Middle frontal gyrus (tissue), 1 donor: ENCODE data around the gene NISCH.

ENCODE experiments used
- DNase-seq: peaks from one replicate; pipeline ENCODE4 v3.0.0-alpha.2; 2015; ENCODE audit warnings: low spot score; ENCODE audit errors: extremely low spot score

Gene NISCH

DNA sequence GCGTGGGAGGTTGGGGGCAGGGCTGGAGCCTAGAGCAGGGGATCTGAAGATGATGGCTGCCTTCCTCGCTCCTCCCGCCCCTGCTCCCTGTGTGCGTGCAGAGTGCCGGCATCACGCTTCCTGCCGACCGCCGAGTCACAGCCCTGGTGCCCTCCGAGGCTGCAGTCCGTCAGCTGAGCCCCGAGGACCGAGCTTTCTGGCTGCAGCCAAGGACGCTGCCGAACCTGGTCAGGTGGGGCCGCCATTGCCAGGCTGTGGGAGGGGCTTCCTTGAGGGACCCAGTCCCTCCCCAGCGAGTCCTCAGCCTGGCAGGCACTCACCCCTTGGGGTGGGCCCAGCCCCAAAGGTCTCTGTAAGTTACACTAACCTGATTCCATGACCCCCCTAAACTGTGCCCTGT, 57.3 kb downstream of the NISCH start:
- DNase-seq, result no peak

- no peak for DNase-seq
Measured at GRCh38 chr3:52513281-52513680, 57.9 kb downstream of the NISCH start.

GRCh38 chr3:52514576-52514975, 59.2 kb downstream of the NISCH start:
- no peak for DNase-seq

DNA sequence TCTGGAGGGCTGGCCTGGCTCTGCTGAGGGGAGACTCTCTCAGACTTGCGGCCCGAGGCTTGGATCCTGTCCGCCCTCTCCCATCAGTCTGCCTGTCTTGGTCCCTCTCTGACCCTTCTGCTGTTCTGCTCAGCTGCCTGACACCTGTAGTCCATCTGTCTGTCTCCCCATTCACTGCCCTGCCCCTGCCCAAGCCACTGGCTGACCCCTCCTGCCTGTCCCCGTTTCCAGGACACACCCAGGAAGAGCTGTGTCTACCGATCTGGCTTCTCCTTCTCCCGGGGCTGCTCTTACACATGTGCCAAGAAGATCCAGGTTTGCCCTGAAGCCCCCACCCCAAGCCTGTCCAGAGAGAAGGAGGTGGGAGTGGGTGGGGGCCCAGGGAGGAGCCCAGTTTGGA, 59.8 kb downstream of the NISCH start:
- no peak for DNase-seq

DNA sequence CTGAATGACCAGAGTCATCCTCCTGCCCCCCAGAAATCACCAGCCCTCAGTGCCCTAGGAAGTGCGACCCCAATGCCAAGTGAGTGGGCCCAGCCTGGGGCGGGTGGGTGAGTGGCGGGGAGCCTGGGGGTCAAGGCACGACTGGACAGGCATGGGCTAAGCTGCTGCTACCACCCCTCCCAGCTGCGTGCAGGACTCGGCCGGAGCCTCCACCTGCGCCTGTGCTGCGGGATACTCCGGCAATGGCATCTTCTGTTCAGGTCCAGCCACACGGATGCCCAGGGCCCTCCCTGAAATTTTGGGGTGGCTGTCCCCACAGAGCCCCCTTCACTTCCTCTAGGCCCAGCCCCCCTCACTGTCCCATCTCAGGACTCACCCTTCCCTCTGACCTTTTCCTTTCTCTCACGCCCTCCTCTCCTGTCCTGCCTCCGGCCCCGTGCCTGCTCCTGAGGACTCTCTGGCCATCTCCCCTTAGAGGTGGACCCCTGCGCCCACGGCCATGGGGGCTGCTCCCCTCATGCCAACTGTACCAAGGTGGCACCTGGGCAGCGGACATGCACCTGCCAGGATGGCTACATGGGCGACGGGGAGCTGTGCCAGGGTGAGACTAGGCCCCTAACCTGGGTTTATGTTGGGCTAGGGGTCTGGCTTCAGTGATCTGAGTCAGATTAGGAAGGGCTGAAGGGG, 61.2 kb downstream of the NISCH start:
- DNase-seq, result no peak

DNA sequence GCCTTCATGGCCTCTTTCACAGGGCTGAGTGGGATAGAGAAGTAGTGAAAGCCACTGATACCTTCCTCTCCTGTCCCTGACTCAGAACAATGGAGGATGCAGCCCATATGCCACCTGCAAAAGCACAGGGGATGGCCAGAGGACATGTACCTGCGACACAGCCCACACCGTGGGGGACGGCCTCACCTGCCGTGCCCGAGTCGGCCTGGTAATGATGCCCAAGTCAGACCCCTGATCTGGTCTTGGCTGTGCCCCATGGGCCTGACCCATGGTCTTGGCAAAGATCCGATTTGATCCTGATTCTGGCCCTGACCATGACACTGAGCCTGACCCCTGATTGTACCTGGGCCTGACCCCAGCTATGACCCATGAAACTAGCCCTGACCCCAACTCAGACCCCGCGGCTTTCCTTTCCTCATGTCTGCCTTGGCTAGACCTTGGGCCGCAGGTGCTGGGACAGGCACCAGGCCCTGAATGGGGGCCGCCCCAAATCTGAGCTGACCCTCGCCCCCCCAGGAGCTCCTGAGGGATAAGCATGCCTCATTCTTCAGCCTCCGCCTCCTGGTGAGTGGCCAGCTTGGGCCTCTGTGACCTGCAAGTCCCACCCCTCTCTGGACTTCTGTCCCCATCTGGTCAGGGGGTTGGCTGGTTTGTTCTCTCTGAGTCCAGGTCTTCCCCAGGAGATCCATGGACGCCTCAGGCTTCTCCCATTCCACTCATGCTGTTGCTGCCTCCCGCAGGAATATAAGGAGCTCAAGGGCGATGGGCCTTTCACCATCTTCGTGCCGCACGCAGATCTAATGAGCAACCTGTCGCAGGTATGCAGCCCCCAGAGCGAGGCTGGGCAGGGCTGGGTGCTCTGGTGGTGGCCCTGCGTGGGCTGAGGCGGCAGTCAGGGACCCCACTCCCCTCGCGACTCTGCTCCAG, 62.7 kb downstream of the NISCH start:
- no peak for DNase-seq

DNA sequence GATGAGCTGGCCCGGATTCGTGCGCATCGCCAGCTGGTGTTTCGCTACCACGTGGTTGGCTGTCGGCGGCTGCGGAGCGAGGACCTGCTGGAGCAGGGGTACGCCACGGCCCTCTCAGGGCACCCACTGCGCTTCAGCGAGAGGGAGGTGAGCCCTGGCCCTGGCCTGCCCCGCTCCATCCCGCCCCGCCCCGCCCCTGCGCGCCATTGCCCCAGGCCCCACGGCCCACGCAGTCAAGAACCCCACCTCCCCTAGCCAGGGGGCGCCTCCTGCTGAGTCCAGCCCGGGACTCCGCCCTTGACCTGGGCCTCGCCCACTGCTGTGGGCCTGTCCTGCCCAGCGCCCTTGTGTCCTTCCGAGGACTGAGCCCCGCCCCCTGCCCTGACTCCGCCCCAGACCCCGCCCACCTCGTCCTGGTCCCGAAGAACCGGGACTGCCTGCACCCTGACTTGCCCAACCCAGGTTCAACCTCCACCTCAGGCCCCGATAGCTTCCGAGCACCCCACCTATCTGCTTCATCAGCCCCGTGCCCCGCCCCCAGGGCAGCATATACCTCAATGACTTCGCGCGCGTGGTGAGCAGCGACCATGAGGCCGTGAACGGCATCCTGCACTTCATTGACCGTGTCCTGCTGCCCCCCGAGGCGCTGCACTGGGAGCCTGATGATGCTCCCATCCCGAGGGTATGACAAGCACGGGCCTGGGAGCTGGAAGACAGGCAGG, 63.5 kb downstream of the NISCH start:
- DNase-seq, result no peak

GRCh38 chr3:52519445-52520140, 64.2 kb downstream of the NISCH start:
- DNase-seq, result no peak

- no peak for DNase-seq
Measured at GRCh38 chr3:52520141-52520667, 64.8 kb downstream of the NISCH start.

DNA sequence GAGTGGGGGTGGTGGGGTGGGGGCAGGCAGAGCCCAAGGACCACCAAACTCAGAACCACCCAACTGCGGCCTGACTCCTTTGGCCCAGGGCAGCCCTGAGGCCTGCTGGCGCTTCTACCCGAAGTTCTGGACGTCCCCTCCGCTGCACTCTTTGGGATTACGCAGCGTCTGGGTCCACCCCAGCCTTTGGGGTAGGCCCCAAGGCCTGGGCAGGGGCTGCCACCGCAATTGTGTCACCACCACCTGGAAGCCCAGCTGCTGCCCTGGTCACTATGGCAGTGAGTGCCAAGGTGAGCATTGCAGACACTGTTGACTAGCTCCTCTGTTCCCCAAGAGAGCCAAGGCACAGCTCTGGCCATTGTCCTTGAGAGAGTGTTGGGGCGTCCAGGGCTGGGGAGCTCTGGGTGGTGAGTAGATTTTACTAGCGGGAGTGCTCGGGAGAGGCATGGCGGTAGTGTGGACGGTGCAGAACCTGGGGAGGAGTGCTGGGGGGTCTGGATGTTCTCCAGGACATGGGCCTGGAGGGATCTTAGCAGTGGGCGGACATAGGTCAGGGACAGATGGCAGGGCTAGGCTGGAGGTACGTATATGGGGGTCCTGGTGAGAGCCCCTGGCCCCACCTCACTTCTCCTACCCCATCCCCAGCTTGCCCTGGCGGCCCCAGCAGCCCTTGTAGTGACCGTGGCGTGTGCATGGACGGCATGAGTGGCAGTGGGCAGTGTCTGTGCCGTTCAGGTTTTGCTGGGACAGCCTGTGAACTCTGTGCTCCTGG, 65.5 kb downstream of the NISCH start:
- DNase-seq, result no peak

- DNase-seq, result no peak
Measured at GRCh38 chr3:52521488-52521824, 66.1 kb downstream of the NISCH start.

DNA sequence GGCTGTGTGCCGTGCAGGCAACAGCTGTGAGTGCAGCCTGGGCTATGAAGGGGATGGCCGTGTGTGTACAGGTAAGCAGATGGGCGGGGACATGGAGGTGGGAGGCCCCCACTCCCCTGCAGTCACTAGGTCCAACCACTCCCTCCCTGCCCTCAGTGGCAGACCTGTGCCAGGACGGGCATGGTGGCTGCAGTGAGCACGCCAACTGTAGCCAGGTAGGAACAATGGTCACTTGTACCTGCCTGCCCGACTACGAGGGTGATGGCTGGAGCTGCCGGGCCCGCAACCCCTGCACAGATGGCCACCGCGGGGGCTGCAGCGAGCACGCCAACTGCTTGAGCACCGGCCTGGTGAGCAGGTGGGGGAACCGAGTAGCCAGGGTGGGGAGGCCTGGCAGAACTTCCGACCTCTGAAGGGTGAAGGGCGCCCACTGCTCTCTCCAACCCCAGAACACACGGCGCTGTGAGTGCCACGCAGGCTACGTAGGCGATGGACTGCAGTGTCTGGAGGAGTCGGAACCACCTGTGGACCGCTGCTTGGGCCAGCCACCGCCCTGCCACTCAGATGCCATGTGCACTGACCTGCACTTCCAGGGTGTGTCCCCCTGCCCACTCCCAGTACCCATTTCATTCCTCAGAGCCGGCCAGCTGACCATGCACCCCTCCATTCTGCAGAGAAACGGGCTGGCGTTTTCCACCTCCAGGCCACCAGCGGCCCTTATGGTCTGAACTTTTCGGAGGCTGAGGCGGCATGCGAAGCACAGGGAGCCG, 66.7 kb downstream of the NISCH start:
- no peak for DNase-seq

DNA sequence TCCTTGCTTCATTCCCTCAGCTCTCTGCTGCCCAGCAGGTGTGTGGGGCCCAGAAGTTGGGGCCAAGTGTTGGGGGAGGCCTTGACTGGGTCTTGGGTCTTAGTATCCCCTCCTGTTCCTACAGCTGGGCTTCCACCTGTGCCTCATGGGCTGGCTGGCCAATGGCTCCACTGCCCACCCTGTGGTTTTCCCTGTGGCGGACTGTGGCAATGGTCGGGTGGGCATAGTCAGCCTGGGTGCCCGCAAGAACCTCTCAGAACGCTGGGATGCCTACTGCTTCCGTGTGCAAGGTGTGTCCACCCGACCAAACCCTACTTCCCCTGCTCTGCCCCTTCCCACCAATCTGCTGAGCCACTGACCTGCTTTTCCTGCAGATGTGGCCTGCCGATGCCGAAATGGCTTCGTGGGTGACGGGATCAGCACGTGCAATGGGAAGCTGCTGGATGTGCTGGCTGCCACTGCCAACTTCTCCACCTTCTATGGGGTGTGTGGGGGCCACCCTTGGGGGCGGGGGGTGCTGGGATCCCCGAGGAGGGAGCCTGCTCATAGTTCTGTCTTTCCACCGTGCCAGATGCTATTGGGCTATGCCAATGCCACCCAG, 67.3 kb downstream of the NISCH start:
- DNase-seq, result no peak

- DNase-seq, result no peak
Measured at GRCh38 chr3:52523386-52524257, 68.2 kb downstream of the NISCH start.

GRCh38 chr3:52524258-52524751, 68.9 kb downstream of the NISCH start:
- DNase-seq, result no peak

GRCh38 chr3:52524752-52525679, 69.6 kb downstream of the NISCH start:
- no peak for DNase-seq
